ENCODE data around the gene GPC4. TPM values are rescaled to one million over a fixed set of nuclear protein-coding genes. Genes with fewer than 3 reads are reported as not detected.
"Not testable (repeated sequence)": the region's sequence is repeated elsewhere in the genome, so short reads cannot be mapped to it uniquely, and the experiment has no call there.

The GPC4 gene
- total RNA-seq, 4 donors from 2014 or later = 8.5 to 17.4 (median 12.3) TPM

- H3K27ac ChIP-seq = no peak overlapping the region
- no peak overlapping the region for H3K4me3 ChIP-seq (replicated peaks in 1 of 3)
- no peaks in the 10 kb centered on the region for H3K4me1 ChIP-seq
- TF ChIP-seq, protein P1, sequence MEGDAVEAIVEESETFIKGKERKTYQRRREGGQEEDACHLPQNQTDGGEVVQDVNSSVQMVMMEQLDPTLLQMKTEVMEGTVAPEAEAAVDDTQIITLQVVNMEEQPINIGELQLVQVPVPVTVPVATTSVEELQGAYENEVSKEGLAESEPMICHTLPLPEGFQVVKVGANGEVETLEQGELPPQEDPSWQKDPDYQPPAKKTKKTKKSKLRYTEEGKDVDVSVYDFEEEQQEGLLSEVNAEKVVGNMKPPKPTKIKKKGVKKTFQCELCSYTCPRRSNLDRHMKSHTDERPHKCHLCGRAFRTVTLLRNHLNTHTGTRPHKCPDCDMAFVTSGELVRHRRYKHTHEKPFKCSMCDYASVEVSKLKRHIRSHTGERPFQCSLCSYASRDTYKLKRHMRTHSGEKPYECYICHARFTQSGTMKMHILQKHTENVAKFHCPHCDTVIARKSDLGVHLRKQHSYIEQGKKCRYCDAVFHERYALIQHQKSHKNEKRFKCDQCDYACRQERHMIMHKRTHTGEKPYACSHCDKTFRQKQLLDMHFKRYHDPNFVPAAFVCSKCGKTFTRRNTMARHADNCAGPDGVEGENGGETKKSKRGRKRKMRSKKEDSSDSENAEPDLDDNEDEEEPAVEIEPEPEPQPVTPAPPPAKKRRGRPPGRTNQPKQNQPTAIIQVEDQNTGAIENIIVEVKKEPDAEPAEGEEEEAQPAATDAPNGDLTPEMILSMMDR (IDR thresholded peaks at IDR 0.05) = no peak
- no peak for TF ChIP-seq POLR2A (IDR thresholded peaks at IDR 0.05)
- DNase-seq = no peak
- intact Hi-C loops (cut with DNase I) = loop anchor here (10.0 kb wide), 1 partner anchor 344 kb away; no protein-coding TSS in a partner anchor
- 82 to 97% methylated on average over 3 to 4 of the region's 4 CpGs for WGBS, 2 donors
- H3K9me3 ChIP-seq = no peaks in the 10 kb centered on the region
- H3K27me3 ChIP-seq = no peaks in the 10 kb centered on the region
- H3K36me3 ChIP-seq = no peaks in the 10 kb centered on the region
Measured at GRCh38 chrX:133330956-133331355, 84.3 kb downstream of the GPC4 start.

GRCh38 chrX:133325422-133325821 is 89.9 kb downstream of the GPC4 start:
- no peaks in the 10 kb centered on the region for H3K36me3 ChIP-seq
- no peak for DNase-seq
- no peaks in the 10 kb centered on the region for H3K27me3 ChIP-seq
- H3K9me3 ChIP-seq = no peaks in the 10 kb centered on the region
- no peak overlapping the region for H3K4me3 ChIP-seq (replicated peaks in 1 of 3)
- TF ChIP-seq POLR2A (IDR thresholded peaks at IDR 0.05) = no peak
- TF ChIP-seq, protein P1 (IDR thresholded peaks at IDR 0.05) = no peak
- no peak overlapping the region for H3K27ac ChIP-seq
- intact Hi-C loops (cut with DNase I) = no loop called here
- no peaks in the 10 kb centered on the region for H3K4me1 ChIP-seq

DNA sequence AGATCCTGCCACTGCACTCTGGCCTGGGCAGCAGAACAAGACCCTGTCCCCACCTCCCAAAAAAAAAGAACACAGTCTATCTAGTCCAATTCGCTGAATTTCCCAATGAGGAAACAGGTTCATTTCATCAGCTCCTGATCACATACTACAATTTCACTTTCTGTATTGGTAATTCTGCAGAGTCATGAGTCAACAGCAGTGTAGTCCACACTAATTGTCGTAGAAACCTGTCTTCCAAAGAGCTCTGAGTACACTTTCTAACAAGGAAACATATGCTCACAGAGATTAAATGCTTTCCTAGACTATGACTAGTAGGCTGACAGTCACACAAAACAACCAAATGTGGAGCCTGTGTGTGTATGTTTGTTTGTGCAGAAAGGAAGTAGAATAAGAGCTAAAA is 91.9 kb downstream of the GPC4 start:
- intact Hi-C loops (cut with DNase I) = no loop called here
- DNase-seq = no peak
- Histone ChIP-seq H3K9me3 (no peaks in the 10 kb centered on the region), H3K4me1 (no peaks in the 10 kb centered on the region), H3K27ac (no peak overlapping the region), H3K27me3 (no peaks in the 10 kb centered on the region), H3K36me3 (no peaks in the 10 kb centered on the region), H3K4me3 (replicated peaks in 1 of 3) (no peak overlapping the region)
- TF ChIP-seq, protein P1 (IDR thresholded peaks at IDR 0.05) = no peak
- TF ChIP-seq POLR2A (IDR thresholded peaks at IDR 0.05) = no peak
- 72 to 82% methylated on average over 2 of the region's 2 CpGs for WGBS, 2 donors

GRCh38 chrX:133322269-133322668 is 93.0 kb downstream of the GPC4 start:
- H3K4me3 ChIP-seq (replicated peaks in 1 of 3); DNase-seq; intact Hi-C loops (cut with DNase I); H3K27me3 ChIP-seq; H3K27ac ChIP-seq; H3K4me1 ChIP-seq; H3K36me3 ChIP-seq; H3K9me3 ChIP-seq: not testable (repeated sequence)
- WGBS, 2 donors = 85 to 94% methylated on average over 9 of the region's 9 CpGs

DNA sequence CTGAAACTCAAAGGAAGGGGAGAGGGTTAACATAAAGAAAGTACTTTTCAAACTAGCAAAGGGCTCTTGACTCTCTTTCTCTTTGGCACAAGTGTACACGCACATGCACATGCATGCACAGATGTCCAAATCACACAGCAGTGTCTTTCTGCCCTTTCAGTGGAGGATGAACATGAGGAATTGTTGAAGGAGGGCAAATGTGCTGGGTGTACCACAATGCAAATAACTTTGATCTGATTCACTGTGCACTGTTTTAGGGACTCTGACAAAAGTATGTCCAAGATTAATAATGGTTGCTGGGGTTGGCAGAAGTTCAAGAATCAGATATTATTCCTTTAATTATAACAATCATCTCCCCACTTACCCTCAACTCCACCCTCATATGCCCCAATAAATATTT is 93.8 kb downstream of the GPC4 start:
- Histone ChIP-seq H3K36me3 (no peaks in the 10 kb centered on the region), H3K4me1 (no peaks in the 10 kb centered on the region), H3K9me3 (no peaks in the 10 kb centered on the region), H3K27ac (no peak overlapping the region), H3K27me3 (no peaks in the 10 kb centered on the region), H3K4me3 (replicated peaks in 1 of 3) (no peak overlapping the region)
- WGBS, 2 donors = 42 to 89% methylated on average over 1 of the region's 1 CpG
- intact Hi-C loops (cut with DNase I) = no loop called here
- DNase-seq = no peak
- TF ChIP-seq POLR2A (IDR thresholded peaks at IDR 0.05) = no peak
- TF ChIP-seq, protein P1 (IDR thresholded peaks at IDR 0.05) = no peak

DNA sequence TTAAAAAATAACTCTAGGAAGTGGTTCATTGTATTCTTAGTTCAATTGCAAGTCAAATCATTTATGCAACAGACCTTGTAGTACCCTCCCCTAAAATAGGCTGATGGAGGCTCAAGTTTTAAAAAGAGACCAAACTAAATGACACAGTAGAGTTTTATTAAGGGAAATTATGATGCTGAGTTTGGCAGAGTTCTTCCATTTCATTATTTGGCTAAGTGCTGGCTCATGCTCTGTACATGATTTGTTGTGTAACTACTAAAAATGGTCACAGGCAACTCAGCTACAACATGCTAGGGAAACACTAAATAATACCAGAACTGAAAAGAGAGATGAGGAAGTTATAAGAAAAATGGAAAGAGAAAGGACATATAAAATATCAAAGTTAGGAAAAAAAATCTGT is 101.0 kb downstream of the GPC4 start:
- Histone ChIP-seq H3K36me3 (no peaks in the 10 kb centered on the region), H3K4me1 (no peaks in the 10 kb centered on the region), H3K27ac (no peak overlapping the region), H3K4me3 (replicated peaks in 1 of 3) (no peak overlapping the region), H3K27me3 (no peaks in the 10 kb centered on the region), H3K9me3 (no peaks in the 10 kb centered on the region)
- intact Hi-C loops (cut with DNase I) = no loop called here
- DNase-seq = no peak
- TF ChIP-seq, protein P1 (IDR thresholded peaks at IDR 0.05) = no peak
- no peak for TF ChIP-seq POLR2A (IDR thresholded peaks at IDR 0.05)

Data from thyroid gland (tissue), 4 donors.